ENCODE measurements around the gene OGG1.

Gene OGG1

DNA sequence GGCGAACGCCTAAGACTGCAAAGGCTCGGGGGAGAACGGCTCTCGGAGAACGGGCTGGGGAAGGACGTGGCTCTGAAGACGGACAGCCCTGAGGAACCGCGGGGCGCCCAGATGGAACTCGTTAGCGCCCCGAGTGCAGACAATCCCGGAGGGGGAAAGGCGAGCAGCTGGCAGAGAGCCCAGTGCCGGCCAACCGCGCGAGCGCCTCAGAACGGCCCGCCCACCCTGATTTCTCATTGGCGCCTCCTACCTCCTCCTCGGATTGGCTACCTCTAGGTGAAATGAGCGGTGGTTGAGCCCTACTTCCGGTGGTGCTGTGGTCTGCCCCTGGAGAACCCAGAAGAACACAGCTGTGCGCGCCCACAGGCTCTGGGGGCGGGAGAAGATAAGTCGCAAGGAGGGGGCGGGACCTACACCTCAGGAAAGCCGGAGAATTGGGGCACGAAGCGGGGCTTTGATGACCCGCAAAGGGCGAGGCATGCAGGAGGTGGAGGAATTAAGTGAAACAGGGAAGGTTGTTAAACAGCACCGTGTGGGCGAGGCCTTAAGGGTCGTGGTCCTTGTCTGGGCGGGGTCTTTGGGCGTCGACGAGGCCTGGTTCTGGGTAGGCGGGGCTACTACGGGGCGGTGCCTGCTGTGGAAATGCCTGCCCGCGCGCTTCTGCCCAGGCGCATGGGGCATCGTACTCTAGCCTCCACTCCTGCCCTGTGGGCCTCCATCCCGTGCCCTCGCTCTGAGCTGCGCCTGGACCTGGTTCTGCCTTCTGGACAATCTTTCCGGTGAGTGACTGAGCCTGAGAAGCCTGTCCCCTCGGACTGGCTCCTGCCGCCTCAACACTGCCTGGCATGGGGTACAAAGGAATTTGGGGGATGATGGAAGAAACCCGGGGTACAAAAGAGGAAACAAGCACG lies at the start of gene OGG1:
Gene OGG1, plus strand, starts transcription at position 308 of the 911 bp plus-strand sequence. Its CDS starts 335 bp downstream, at position 643.
- DNase-seq = peak; percentile 92

DNA sequence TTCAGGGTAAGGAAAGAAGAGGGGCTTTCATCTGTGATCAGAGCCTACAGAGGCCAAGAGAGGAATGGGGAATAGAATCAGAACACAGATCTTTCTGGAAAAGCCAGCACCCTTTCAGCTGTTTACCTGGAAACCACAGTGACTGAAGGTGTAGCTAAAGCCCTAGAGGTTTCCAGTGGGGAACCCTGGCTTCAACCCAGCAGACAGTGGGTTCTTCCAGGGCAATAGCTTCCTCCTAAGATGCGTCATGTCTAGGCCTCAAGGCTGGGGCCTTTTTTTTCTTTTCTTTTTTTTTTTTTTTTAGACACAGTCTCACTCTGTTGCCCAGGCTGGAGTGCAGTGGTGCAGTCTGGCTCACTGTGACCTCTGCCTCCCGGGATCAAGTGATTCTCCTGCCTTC lies 49.2 kb upstream of the OGG1 start:
- DNase-seq = no peak

DNA sequence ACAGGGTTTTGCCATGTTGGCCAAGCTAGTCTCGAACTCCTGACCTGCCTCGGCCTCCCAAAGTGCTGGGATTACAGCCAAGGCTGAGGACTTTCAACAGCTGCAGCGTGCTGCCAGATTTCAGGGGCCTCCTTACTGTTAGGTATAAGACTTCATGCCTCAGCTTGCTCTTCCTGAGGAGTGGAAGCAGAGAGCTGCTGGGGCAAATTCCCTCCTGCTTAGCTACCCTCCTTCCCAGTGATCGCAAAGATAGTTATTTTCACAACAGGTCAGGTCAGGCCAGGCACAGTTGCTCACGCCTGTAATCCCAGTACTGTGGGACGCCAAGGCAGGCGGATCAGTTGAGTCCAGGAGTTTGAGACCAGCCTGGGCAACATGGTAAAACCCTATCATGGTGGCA lies 48.7 kb upstream of the OGG1 start:
- DNase-seq = no peak

DNA sequence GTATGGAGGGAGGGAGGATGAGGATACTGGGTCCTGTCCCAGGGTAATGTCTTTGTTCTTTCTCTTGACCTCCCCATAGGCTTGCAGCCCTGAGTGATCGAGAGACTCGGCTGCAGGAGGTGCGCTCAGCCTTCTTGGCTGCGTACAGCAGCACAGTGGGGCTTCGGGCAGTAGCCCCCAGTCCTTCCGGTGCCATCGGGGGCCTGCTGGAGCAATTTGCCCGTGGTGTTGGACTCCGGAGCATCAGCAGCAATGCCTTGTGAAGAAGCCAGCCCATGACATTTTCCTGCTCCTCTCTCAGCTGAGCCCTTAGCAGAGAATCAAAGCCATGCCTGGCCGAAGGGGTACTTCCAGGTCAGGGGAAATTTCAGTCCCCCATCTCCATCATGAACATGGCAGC lies 48.0 kb upstream of the OGG1 start:
- DNase-seq = no peak

DNA sequence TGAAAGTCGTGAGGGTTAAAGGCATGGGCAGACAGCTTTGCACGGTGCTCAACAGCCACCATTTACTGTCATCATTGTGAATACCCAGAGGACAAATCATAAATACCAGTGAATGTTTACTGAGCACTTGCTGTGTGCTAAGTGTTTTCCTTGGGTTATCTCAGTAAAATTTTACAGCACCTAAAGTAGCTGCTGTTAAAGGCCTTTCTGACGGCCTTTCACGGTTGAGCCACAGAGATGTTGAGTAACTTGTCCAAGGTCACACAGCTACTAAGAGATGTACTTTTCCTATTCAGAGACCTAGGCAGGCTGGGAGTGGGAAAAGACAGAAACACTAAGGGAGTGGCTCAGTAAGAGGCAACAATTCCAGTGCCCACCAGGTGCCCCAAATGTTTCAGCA lies 46.5 kb upstream of the OGG1 start:
- DNase-seq = no peak

DNA sequence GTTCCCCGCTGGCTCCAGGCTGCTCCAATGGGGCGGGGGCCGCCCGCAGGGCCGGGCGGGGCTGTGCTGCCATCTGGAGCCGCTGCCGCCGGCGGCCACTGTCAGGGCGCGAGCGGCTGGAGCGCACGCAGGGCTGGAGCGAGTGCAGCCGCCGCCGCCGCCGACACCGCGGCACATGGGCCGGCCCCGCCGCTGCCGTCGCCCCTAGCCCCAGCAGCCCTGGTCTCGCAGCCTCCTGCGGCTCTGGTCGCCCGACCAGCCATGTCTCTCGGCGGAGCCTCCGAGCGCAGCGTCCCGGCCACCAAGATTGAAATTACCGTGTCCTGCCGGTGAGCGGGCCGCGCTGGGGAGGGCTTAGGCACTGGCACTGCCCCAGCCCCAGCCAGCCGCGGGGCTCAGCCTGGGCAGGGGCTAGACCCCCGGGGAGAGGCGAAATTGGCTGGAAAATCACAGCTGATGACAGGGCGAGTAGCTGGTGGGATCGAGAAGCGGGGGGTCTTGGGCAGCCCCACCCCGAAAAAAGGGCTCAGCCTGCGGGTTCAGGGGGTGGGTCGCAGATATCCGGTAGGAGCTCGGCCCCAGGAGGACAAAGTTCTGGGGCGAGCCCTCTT lies 45.9 kb upstream of the OGG1 start, which contains the start of gene CPNE9:
Gene CPNE9, plus strand, starts transcription at position 98 of the 611 bp plus-strand sequence. Its CDS starts 164 bp downstream, at position 262.
- no peak for DNase-seq

DNA sequence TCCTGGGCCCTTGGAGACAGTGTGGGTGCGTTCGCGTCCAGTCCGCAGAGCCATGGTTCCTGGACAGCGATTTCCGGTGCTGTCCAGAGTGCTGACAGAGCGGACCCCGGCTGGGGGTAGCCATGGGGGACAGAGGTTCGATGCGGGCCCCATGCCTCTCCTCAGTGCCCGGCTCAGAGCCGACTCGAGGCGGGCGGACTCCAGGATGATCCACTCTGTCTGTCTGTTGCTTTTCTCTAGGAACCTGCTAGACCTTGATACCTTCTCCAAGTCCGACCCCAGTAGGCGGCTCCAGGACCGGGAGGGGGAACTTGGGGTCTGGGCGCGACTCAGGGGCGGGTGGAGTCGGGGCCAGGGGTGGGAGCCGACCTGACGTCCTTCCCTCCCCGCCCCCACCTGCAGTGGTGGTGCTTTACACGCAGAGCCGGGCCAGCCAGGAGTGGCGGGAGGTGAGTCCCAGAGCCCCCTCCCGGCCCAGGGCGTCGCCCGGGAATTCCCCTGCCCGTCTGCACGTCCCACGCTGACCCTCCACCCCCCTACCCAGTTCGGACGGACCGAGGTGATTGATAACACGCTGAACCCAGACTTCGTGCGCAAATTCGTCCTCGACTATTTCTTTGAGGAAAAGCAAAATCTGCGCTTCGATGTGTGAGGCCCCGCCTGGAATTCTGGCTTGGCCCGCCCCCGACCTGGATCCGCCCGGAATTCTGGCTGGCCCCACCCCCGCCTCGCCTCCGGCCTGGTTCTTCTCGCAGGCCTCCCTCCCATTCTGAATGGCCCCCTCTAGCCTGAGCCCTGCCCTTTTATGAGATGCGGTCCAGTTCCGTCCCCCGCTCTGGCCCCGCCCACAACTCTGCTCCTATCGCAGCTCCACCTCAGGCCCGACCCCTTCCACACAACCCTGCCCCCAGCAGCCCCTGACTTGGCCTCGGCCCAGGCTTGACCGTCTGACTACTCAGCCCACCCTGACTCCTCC lies 45.1 kb upstream of the OGG1 start:
- no peak for DNase-seq

DNA sequence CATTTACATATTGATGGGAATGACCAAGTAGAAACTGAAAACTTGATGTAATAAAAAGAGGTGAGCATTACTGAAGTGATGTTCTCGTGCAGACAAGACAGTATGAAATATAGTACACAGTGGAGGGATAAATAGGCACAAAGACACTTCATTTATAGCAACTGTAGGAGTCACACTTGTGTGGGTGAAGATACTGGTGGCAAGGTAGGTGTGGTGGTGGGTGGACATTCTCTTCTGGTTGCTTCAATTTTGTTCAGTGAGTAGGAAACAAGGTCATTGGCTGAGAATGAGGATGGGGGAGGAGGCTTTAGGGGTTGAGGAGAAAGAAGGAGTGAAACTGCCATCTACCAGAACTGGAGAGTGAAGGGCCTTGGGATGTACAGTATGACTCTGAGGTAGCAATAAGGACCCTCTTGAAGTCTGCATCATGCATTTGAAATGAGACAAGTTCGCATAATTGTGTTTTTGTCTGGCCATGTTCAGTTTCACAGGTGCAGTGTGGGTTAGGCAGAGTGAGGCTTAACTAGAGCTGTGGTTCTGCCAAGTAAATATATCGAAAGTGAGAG lies 39.5 kb upstream of the OGG1 start:
- no peak for DNase-seq

DNA sequence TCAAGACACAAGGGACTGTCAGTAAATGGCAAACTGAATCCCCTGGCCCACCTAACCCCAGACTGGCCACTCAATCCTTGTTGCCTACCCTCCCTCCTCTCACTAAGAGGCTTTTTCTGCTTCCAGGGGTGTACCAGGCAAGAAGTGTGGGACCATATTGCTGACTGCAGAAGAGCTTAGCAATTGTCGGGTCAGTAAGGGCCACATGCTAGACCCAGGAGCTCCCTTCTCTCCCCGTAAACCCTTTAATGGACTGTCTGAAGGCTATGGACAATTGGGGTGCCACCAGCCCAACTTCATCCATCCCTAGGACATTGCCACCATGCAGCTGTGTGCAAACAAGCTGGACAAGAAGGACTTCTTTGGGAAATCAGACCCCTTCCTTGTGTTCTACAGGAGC lies 37.3 kb upstream of the OGG1 start:
- DNase-seq = no peak

DNA sequence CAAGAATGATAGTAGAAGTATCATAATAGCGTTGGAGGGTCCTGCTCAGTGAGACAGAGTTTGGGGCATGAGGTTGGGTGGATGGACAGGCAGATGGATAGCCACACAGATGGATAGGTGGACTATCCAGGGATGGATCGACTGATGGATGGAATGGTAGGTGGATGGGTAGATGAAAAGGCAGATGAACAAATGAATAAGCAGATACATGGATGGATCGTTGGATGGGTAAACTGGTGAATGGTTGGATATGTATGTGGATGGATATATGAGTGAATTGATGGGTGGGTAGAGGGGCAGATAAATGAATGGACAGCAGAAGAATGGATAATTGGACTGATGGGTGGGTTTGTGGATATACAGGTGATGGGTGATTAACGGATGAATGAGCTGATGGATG lies 36.6 kb upstream of the OGG1 start:
- DNase-seq = no peak

DNA sequence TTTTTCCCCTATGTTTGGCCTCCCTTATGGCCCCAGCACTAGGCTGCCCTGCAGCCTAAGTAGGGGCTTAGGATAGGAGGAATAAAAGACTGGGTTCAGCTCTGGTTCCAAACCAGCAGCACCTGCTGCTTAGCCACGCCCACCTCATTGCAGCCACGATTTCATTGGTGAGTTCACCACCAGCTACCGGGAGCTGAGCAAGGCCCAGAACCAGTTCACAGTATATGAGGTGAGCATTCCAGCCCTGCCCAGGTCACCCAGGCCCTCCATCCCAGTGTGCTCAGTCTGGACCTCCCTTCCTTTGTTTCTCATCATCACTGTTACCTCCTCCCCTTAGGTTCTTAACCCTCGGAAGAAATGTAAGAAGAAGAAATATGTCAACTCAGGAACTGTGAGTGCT lies 34.6 kb upstream of the OGG1 start:
- no peak for DNase-seq

DNA sequence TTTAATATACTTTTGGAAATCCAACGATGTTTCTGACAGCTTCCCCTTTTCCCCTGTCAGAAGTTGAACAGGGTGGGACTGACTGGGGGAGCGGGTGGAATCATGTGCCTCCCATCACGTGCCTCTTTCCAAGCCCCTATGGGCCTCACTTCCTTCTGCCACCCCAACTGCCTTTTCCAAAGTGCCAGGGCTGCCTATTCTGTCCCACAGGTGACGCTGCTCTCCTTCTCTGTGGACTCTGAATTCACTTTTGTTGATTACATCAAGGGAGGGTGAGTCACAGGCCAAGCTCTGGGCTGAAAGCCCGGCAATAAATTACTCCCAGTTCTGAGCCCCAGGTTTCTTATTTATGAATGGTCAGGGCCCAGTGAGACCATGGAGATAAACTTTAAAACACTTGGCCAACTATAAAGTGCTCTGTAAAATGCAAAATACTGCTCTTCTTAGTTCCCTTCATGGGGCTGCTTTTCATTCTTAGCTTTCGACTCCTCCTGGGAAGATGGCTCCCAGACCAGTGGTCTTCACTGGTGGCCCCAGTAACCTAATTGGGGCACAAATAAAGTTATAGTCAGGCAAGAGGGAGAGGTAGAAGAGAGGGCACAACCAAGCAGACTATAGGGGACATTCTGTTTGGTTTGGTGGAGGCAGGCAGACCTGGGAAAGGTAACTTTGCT lies 33.9 kb upstream of the OGG1 start:
- DNase-seq = no peak

DNA sequence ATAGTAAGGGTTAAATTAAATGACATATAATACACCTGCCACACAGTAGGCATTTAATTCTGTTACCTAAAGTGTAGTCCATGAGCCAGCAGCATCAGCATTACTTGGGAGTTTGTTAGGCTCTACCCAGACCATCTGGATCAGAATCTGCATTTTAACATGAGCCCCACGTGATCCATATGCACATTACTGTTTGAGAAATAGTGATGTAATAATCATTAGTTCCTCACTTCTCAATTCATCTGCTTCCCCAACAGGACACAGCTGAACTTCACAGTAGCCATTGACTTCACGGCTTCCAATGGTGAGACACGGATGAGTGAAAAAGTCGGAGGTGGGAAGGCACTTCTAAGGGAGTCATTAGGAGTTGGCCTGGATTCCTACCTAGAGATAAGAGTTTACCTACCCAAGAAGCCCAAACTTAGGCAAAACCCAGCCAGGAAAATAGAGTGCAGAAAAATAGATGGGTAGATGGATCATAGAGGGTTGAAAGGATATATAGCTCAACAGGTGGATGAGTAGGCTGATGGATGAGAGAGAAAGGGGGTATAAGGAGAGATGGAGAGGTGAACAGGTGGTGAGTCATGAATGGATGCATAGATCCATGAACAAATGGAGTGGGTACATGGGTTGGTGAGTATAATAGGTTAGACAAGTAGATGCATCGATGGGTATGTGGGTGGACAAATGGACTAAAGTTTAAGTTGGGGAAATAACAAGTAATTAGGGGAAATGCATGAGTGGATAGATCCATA lies 32.8 kb upstream of the OGG1 start:
- DNase-seq = no peak

DNA sequence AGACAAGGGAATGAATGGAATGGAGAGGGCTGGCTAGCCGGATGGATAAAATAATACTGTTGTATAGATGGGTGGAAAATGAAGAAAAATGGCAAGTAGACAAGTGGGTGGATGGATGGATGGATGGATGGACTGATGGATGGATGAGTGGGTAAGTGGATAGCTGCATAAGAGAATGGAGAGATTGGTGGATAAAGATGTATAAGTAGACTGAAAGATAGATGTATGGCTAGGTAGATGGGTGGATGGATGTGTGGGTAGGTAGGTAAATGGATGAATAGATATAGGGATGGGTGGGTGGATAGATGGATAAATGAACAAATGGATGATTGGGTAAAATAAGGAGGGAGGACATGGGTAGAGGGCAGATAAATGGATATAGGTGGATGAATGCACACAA lies 32.2 kb upstream of the OGG1 start:
- no peak for DNase-seq

DNA sequence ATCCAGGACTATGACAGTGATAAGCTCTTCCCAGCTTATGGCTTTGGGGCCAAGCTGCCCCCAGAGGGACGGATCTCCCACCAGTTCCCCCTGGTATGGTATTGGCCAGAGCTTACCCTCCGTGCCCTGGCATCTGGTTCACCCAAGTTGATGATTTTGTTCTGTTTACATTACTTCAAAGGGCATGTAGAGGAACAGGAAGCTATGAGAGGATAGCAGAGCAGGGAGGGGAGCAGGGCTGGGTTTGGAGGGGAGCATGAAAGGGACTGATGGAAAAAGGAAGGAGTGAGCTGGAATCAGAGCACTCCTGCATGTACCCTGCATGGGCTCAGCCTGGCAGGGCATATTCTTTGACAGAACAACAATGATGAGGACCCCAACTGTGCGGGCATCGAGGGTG lies 31.6 kb upstream of the OGG1 start:
- DNase-seq = no peak

DNA sequence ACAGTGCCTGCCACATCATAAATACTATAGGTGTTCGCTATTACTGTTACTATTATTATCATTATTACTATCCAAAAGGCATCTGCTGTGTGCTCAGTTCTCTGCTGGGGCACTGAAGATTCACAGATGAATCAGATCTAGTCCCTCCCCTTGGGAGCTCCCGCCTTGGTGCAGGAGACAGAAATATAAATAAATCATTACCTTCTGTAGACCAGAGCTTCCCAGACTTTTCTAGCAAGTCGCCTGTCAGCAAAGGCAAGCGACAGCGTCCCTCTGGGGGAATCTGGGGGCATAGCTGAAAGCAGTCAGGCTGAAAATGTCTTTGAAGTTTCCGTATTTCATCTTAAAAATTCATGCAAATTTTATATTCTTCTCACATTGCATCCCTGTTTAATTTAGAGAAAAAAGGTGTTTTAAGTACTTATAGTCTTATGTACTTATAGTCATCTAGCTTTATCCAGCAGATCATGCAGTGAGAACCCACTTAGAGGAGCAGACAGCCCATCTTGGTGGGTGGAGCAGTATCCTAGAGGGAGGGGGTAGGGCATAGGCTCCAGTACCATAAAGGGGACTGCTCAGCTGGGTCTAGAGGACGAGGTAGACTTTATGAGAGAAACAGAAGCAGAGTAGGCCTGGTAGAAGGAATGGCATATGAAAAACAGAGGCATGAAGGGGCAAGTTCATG lies 28.6 kb upstream of the OGG1 start:
- DNase-seq = no peak

DNA sequence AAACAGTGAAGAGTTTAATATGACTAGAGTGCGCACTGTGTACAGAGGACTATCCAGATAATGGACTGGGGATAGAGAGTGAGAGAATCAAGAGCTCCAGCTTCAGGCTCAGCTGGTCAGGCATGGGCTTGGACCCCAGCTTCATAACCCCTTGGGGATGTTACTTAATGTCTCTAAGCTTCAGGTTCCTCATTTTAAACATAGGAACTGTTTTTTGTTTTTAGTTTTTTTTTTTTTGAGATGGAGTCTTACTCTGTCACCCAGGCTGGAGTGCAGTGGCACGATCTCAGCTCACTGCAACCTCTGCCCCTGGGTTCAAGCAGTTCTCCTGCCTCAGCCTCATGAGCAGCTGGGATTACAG lies 28.1 kb upstream of the OGG1 start:
- no peak for DNase-seq

DNA sequence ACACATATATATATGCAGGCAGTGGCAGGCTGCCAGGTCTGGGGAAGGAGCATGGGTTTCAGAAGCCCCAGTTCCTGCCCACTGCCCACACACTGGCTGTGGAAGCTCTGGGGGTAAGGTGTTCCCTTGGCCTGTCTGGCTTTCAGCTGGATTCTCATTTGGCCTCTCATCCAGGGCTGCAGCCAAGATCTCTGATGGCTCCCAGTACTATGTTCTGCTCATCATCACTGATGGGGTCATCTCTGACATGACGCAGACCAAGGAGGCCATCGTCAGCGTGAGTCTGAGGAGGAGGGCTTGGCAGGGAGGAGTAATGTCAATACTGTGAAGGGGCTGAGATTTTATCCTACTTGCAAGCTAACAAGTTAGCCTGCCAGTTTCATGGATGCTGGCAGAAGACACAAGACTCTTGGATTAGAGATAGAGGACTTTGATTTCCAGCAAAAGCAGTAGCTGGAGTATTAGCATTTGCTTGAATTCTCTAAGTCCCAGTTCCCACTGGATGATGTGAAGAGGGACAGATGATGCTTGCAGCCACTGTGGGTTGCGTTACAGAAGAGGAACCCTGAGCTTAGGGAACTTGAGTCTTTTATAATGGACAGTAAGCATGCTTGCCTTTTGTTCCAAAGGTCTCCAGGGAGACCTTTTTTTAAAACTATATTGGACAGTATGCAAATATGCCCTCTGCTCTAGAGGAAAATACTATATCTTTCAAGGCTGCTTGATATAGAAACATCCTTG lies 23.8 kb upstream of the OGG1 start:
- DNase-seq = no peak

DNA sequence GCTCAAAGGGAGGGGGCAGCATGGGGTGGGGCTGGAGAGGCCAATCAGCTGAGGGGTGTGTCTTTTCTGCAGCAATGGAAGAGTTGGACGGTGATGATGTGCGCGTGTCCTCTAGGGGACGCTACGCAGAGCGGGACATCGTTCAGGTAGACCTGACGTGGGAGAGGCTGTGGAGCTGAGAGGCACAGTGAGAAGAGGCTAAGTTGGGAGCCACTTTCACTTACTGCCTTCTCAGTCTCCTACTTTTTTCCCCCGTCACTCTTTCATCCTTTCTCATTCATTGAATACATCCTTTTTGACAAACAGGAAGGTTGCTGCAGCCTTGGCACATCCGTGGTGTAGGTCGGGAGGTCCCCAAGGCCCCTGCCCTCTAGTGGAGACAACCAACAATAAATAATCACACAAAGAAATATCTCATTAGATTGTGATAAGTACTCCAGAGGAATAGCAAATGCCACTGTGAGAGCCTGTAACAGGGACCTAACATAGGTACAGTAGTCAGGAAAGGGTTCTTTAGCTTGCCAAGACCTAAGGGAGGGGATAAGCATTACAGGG lies 22.6 kb upstream of the OGG1 start:
- DNase-seq = peak; percentile 38

DNA sequence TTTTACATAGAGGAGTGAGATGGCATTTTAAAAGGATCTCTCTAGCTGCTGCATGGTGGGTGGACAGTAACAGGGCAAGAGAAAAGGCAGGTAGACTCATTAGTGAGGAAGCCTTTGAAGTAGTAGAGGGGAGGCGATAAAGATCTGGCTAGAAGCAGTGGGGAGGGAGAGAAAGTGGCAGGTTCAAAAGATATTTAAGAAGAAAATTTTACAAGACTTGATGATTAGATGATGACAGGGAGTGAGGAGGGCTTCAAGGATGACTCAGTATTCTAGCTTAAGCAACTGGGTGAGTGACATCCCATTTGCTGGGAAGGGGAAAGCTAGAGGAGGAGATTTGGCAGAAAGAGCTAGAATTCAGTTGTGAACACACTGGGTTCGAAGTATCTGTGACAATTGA lies 22.0 kb upstream of the OGG1 start:
- no peak for DNase-seq

All from activated effector memory CD4-positive, alpha-beta T cell treated with Interleukin-2 at 50 U/mL for 16 hours (primary cell).